ENCODE data around the gene MFSD1. TPM values are rescaled to one million over a fixed set of nuclear protein-coding genes. Genes with fewer than 3 reads are reported as not detected.

Gene MFSD1, protein sequence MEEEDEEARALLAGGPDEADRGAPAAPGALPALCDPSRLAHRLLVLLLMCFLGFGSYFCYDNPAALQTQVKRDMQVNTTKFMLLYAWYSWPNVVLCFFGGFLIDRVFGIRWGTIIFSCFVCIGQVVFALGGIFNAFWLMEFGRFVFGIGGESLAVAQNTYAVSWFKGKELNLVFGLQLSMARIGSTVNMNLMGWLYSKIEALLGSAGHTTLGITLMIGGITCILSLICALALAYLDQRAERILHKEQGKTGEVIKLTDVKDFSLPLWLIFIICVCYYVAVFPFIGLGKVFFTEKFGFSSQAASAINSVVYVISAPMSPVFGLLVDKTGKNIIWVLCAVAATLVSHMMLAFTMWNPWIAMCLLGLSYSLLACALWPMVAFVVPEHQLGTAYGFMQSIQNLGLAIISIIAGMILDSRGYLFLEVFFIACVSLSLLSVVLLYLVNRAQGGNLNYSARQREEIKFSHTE
- polyA plus RNA-seq (2012; ENCODE audit: insufficient read length, low read depth): 8.6 TPM

DNA sequence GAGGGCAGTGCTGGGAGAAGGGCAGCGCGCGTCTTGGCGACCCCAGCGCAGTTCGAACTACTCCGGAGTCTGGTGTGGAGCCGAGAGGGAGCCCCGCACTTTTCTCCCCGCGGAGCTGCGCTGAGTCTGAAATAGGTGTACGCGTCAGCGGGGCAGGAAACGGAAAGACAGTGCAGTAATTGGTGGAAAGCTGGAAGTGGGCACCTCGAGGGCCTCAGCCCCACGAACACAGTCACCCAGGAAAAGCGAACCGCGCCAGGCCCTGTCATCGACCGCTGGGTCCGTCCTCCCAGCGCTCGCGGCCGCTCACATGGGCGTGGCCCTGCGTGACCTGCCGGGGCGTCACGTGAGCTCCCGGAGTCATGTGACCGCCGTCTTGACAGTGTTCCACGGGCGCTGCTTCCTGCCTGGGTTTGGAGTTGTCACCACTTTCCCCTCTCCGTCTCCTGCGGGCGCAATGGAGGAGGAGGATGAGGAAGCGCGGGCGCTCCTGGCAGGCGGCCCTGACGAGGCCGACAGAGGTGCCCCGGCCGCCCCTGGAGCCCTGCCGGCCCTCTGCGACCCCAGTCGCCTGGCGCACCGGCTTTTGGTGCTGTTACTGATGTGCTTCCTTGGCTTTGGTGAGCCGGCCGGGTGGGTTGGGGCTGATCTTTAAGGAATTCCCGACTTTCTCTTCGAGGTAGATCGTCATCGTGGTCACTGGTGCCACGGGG is at the start of gene MFSD1:
TSS of gene MFSD1 (plus strand) at position 359 of the 713 bp plus-strand sequence. CDS start at position 458, 99 bp downstream.
- TF ChIP-seq TAF1 (IDR thresholded peaks at IDR 0.05; ENCODE audit: borderline replicate concordance, insufficient read depth, low read length) (peak; percentile 25; the same call in 1 of the 2 replicates), POLR2AphosphoS5 (IDR thresholded peaks at IDR 0.05; ENCODE audit: low read depth, low read length) (peak; percentile 85), FOXP2 (optimal IDR thresholded peaks at IDR 0.05; ENCODE audit: borderline replicate concordance, extremely low read depth, extremely low read length, insufficient read depth) (peak; percentile 52), SIN3A (IDR thresholded peaks at IDR 0.05; ENCODE audit: borderline replicate concordance, insufficient read depth, low read length) (peak; percentile 91; the same call in 1 of the 2 replicates)
- TF ChIP-seq, protein P1, sequence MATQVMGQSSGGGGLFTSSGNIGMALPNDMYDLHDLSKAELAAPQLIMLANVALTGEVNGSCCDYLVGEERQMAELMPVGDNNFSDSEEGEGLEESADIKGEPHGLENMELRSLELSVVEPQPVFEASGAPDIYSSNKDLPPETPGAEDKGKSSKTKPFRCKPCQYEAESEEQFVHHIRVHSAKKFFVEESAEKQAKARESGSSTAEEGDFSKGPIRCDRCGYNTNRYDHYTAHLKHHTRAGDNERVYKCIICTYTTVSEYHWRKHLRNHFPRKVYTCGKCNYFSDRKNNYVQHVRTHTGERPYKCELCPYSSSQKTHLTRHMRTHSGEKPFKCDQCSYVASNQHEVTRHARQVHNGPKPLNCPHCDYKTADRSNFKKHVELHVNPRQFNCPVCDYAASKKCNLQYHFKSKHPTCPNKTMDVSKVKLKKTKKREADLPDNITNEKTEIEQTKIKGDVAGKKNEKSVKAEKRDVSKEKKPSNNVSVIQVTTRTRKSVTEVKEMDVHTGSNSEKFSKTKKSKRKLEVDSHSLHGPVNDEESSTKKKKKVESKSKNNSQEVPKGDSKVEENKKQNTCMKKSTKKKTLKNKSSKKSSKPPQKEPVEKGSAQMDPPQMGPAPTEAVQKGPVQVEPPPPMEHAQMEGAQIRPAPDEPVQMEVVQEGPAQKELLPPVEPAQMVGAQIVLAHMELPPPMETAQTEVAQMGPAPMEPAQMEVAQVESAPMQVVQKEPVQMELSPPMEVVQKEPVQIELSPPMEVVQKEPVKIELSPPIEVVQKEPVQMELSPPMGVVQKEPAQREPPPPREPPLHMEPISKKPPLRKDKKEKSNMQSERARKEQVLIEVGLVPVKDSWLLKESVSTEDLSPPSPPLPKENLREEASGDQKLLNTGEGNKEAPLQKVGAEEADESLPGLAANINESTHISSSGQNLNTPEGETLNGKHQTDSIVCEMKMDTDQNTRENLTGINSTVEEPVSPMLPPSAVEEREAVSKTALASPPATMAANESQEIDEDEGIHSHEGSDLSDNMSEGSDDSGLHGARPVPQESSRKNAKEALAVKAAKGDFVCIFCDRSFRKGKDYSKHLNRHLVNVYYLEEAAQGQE (IDR thresholded peaks at IDR 0.05; ENCODE audit: insufficient read depth in 1 of 2, low read depth in 2 of 2, low read length in 2 of 2): no peak

DNA sequence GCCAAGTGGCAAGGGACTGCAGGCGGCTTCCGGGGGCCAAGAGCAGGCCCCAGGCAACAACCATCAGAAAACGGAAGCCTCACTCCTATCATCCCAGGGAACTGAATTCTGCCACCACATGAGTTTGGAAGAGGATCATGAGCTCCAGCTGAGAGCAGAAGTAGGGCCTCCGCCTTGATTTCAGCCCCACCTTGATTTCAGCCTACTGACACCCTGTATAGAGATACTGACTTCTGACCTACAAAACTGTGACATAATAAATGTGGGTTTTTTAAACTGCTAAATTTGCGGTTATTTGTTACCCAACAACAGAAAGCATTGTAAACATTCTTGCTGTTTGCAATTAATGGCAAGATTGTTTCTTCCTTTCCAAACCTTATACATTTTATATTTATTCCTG is 48.0 kb upstream of the MFSD1 start:
- TF ChIP-seq TAF1 (IDR thresholded peaks at IDR 0.05; ENCODE audit: borderline replicate concordance, insufficient read depth, low read length): no peak
- TF ChIP-seq POLR2AphosphoS5 (IDR thresholded peaks at IDR 0.05; ENCODE audit: low read depth, low read length): no peak
- TF ChIP-seq SIN3A (IDR thresholded peaks at IDR 0.05; ENCODE audit: borderline replicate concordance, insufficient read depth, low read length): no peak
- TF ChIP-seq, protein P1 (IDR thresholded peaks at IDR 0.05; ENCODE audit: insufficient read depth in 1 of 2, low read depth in 2 of 2, low read length in 2 of 2): no peak
- no peak for TF ChIP-seq FOXP2 (optimal IDR thresholded peaks at IDR 0.05; ENCODE audit: borderline replicate concordance, extremely low read depth, extremely low read length, insufficient read depth)

DNA sequence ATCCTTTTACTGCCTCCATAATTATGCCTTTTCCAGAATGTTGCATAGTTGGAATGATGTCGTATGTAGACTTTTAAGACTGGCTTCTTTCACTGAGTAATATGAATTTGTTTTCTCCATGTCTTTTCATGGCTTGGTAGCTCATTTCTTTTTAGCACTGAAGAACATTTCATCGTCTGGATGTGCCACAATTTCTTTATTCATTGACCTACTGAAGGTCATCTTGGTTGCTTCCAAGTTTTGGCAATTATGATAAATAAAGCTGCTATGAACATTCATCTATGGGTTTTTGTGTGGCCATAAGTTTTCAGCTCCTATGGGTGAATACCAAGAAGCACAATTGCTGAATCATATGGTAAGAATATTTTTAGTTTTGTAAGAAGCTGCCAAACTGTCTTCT is 46.4 kb upstream of the MFSD1 start:
- TF ChIP-seq, protein P1 (IDR thresholded peaks at IDR 0.05; ENCODE audit: insufficient read depth in 1 of 2, low read depth in 2 of 2, low read length in 2 of 2): no peak
- no peak for TF ChIP-seq TAF1 (IDR thresholded peaks at IDR 0.05; ENCODE audit: borderline replicate concordance, insufficient read depth, low read length)
- no peak for TF ChIP-seq SIN3A (IDR thresholded peaks at IDR 0.05; ENCODE audit: borderline replicate concordance, insufficient read depth, low read length)
- TF ChIP-seq FOXP2 (optimal IDR thresholded peaks at IDR 0.05; ENCODE audit: borderline replicate concordance, extremely low read depth, extremely low read length, insufficient read depth): no peak
- no peak for TF ChIP-seq POLR2AphosphoS5 (IDR thresholded peaks at IDR 0.05; ENCODE audit: low read depth, low read length)

GRCh38 chr3:158761350-158761749 is 40.5 kb upstream of the MFSD1 start:
- no peak for TF ChIP-seq SIN3A (IDR thresholded peaks at IDR 0.05; ENCODE audit: borderline replicate concordance, insufficient read depth, low read length)

DNA sequence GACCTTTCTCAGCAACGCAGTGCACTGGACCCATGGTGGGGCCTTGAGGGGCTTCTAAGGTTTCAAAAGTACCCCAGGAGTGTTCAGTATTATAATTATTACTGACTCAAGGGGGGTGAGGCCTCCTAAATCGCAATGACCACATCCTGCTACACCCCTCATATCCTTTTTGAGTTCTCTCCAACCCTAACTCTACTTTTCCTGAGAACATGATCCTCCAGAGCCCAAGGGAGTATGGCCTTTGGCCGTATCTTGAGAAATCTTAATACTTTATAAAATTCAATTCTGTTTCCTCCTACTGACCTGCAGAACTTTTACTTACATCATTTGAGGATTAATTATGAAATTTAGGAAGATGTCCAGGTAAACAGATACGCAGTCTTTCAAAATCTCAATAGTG is 39.2 kb upstream of the MFSD1 start:
- no peak for TF ChIP-seq SIN3A (IDR thresholded peaks at IDR 0.05; ENCODE audit: borderline replicate concordance, insufficient read depth, low read length)
- TF ChIP-seq FOXP2 (optimal IDR thresholded peaks at IDR 0.05; ENCODE audit: borderline replicate concordance, extremely low read depth, extremely low read length, insufficient read depth): no peak
- TF ChIP-seq TAF1 (IDR thresholded peaks at IDR 0.05; ENCODE audit: borderline replicate concordance, insufficient read depth, low read length): no peak
- no peak for TF ChIP-seq POLR2AphosphoS5 (IDR thresholded peaks at IDR 0.05; ENCODE audit: low read depth, low read length)
- TF ChIP-seq, protein P1 (IDR thresholded peaks at IDR 0.05; ENCODE audit: insufficient read depth in 1 of 2, low read depth in 2 of 2, low read length in 2 of 2): no peak
